Fibroblast of pulmonary artery (primary cell): ENCODE measurements around the gene ZNF148.
"Not testable (repeated sequence)": the region's sequence is repeated elsewhere in the genome, so short reads cannot be mapped to it uniquely, and the experiment has no call there.

Experiments
- DNase-seq: peaks from one replicate; pipeline ENCODE4 v3.0.0-alpha.2; 2010; ENCODE audit warnings: low read depth
- H3K4me3 ChIP-seq: replicated peaks from 2 replicates; pipeline ENCODE4 v1.5.1; 2011; ENCODE audit warnings: low read depth, mild to moderate bottlenecking, control low read depth, low read length, moderate library complexity
- TF ChIP-seq, protein P1 (sequence below): IDR thresholded peaks from 2 replicates; pipeline ENCODE4 v1.5.1; 2011; ENCODE audit warnings: mild to moderate bottlenecking, control low read depth, low read length, inconsistent platforms; ENCODE audit errors: missing control alignments

The ZNF148 gene

GRCh38 chr3:125403789-125404188 is 28.7 kb upstream of the ZNF148 start:
- H3K4me3 ChIP-seq, result no peak overlapping the region
- no peak for DNase-seq
- TF ChIP-seq, protein P1, sequence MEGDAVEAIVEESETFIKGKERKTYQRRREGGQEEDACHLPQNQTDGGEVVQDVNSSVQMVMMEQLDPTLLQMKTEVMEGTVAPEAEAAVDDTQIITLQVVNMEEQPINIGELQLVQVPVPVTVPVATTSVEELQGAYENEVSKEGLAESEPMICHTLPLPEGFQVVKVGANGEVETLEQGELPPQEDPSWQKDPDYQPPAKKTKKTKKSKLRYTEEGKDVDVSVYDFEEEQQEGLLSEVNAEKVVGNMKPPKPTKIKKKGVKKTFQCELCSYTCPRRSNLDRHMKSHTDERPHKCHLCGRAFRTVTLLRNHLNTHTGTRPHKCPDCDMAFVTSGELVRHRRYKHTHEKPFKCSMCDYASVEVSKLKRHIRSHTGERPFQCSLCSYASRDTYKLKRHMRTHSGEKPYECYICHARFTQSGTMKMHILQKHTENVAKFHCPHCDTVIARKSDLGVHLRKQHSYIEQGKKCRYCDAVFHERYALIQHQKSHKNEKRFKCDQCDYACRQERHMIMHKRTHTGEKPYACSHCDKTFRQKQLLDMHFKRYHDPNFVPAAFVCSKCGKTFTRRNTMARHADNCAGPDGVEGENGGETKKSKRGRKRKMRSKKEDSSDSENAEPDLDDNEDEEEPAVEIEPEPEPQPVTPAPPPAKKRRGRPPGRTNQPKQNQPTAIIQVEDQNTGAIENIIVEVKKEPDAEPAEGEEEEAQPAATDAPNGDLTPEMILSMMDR, result no peak

- TF ChIP-seq, protein P1, result no peak
- DNase-seq, result no peak
- no peak overlapping the region for H3K4me3 ChIP-seq
These were observed 27.5 kb upstream of the ZNF148 start for GRCh38 chr3:125402639-125403038.

DNA sequence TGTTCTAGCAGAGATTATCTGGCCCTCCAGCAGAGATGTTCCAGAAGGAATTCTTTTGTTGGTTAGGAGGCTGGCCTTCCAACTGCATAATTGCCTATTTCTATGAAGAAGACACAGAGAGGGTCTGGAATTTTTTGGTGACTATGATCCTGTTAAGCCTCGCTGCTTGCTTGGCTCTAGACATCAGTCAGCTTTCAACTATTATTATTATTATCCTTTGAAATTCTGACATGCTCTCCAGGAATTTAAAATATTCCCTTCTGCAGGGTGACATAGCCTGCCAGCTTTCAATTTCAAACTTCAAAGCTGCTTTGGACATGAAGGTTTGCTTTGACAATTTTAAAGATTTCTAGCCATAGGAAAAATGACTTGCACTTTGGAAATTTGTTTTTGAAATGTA is 26.3 kb upstream of the ZNF148 start:
- no peak overlapping the region for H3K4me3 ChIP-seq
- TF ChIP-seq, protein P1, result no peak
- DNase-seq, result no peak

DNA sequence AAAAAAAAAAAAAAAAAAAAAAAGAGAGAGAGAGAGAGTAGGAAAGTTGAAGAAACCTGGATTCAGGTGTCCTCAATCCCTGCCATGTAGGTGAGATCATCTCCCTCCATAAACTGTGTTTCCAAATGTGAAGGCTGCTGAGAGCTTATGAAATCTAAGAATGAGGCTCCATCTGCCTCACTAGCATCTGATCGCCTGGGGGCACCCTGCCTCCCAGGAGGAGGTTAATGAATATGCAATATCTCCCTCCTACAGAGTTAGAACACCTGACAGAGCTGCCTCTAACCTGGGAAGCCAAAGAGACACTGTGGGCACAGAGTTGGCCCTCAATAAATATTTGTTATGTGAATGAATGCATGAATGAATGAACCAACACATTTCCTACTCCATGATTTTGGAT is 23.8 kb upstream of the ZNF148 start:
- TF ChIP-seq, protein P1, result no peak
- no peak overlapping the region for H3K4me3 ChIP-seq
- DNase-seq, result no peak

DNA sequence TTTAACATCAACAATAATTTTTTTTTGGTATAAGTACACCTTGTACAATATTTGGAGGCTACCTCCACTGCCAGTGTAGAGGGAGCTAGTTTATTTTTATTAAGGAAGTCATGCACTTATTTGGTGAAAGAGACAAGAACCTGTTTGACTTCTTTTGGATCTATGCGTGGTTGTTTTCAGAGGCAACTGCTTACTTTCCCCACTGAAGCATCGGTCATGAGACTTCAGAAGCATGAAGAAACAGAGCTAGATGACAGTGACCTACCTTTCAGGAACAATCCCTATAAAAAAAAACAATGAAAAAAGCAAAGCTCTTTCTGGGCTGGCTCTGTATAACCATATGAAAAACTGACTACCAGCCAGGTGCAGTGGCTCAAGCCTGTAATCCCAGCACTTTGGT is 20.0 kb upstream of the ZNF148 start:
- DNase-seq, result no peak
- TF ChIP-seq, protein P1, result no peak

GRCh38 chr3:125394406-125394805 is 19.3 kb upstream of the ZNF148 start:
- DNase-seq, result no peak
- TF ChIP-seq, protein P1, result no peak
- no peak overlapping the region for H3K4me3 ChIP-seq

More for the DNA sequence above, 20.0 kb upstream of the ZNF148 start:
- no peak overlapping the region for H3K4me3 ChIP-seq

DNA sequence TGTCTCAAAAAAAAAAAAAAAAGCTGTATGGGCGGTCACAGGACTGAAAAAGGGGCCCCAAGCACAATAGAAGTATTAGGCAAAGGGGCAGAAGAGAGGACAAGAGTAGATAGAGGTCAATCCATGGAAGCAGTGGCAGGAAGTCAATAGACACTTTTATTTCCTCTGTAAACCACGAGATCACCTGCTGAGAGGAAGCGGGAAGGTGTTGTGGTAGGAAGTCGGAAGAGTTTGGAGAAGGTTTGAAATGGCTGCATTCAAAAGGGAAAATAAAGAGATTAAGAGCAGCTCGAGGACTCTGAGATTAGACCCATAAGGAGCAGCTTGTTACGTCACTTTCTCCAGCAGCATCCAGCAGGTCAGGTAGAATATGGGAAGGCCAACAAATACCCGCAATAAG is 14.2 kb upstream of the ZNF148 start:
- no peak overlapping the region for H3K4me3 ChIP-seq
- DNase-seq, result no peak
- TF ChIP-seq, protein P1, result no peak

- not testable (repeated sequence) for H3K4me3 ChIP-seq
These were observed 13.2 kb upstream of the ZNF148 start for GRCh38 chr3:125388369-125388768.

More at GRCh38 chr3:125388369-125388768, 13.2 kb upstream of the ZNF148 start:
- not testable (repeated sequence) for DNase-seq
